CD4-positive, alpha-beta T cell treated with Interferon gamma for 1 hour (primary cell): ENCODE data around the gene CASTOR2.
"Not testable (repeated sequence)": the region's sequence is repeated elsewhere in the genome, so short reads cannot be mapped to it uniquely, and the experiment has no call there.

Source experiments
- DNase-seq: peaks from one replicate; pipeline ENCODE4 v3.0.0-alpha.2; 2020

The CASTOR2 gene

DNA sequence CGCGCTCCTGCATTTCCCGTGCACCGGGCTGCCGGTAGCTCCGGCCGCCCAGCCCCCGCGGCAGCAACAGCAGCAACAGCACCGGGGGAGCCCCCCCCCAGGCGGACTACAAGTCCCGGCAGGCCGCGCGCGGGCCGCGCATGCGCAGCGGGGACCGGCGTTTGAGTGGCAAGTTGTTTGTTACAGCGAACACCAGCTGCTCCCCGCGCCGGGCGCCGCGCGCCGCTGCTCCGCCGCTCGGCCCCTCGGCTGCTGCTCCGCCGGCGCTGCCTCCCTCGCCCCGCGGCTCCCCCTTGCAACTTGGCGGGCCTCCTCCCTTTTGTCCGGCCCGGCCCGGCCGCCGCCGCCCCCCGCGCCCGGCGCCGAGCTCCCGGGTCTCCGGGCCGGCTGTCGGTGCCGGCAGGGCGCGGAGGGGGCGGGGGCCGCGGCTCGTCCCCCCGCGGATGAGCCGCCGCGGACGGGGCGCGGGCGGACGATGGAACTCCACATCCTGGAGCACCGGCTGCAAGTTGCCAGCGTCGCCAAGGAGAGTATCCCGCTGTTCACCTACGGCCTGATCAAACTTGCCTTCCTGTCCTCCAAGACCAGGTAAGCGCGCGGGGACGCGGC lies at the start of gene CASTOR2:
Gene CASTOR2 (plus strand): TSS at position 195 of the 609 bp plus-strand sequence. CDS start 281 bp downstream, at position 476.
- peak; percentile 86 for DNase-seq

GRCh38 chr7:74922321-74922890 lies 42.1 kb upstream of the CASTOR2 start:
- DNase-seq: not testable (repeated sequence)

GRCh38 chr7:74923644-74924043 lies 40.9 kb upstream of the CASTOR2 start:
- not testable (repeated sequence) for DNase-seq

GRCh38 chr7:74926968-74927367 lies 37.5 kb upstream of the CASTOR2 start:
- DNase-seq: not testable (repeated sequence)

GRCh38 chr7:74931563-74932328 lies 32.8 kb upstream of the CASTOR2 start:
- not testable (repeated sequence) for DNase-seq

DNA sequence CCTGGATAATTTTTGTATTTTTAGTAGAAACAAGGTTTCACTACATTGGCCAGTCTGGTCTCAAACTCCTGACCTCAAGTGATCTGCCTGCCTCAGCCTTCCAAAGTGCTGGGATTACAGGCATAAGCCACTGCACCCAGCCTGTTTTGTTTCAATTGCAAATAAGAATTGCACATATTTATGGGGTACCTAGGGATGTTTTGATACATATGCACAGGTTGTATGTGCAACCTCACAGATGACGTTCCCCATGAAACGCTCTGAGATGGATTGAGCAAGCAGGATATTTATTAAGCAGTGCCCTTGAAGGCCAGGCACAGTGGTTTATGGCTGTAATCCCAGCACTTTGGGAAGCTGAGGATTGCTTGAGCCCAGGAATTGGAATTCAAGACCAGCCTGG lies 25.1 kb upstream of the CASTOR2 start:
- not testable (repeated sequence) for DNase-seq

DNA sequence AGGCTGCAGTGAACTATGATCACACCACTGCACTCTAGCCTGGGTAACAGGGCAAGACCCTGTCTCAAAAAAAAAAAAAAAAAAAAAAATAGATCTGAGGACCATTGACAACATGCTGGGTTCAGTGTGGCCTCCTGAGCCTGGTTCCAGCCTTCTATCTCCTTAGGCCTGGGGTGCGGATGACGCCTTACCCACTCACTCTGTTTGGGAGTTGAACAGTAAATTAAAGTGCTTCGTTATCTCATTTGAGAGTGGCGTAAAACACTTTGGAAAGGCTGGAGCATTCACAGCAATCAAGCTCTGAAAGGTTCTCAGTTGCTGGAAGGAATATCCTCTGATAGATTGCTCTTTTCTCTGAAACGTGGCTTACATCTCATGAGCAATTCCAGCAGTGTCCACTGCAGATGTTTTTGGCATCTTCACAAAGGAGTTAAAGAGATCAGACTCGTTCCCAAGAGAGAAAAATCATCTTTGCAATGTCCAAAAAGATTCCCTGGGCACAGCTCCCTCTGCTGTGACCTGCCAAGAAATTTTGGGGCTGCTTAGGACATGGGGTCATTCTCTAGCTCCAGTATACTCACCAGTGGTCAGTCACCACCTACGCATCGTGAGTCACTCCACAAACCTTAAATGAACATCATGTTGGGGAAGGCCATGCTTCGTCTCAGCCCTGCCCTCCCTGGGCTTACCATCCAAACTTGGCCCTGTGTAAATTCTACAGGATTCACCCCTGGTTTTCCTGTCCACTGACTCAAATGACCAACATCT lies 23.0 kb upstream of the CASTOR2 start:
- not testable (repeated sequence) for DNase-seq

GRCh38 chr7:74943923-74944322 lies 20.6 kb upstream of the CASTOR2 start:
- DNase-seq: not testable (repeated sequence)

GRCh38 chr7:74947741-74948140 lies 16.8 kb upstream of the CASTOR2 start:
- not testable (repeated sequence) for DNase-seq

DNA sequence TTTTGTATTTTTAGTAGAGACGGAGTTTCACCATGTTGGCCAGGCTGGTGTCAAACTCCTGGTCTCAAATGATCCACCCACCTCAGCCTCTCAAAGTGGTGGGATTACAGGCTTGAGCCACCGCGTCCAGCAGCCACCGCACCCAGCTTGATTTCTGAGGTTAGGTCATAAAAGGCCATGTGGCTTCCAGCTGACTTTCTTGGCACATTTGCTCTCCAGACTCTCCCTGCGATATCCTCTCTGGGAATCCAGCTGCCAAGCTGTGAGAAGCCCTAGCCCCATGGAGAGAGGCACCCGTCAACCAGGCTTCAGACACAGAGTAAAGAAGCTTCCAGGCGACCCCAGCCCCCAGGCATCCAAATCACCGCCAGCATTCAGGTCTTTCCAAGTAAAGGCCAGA lies 10.7 kb upstream of the CASTOR2 start:
- not testable (repeated sequence) for DNase-seq

DNA sequence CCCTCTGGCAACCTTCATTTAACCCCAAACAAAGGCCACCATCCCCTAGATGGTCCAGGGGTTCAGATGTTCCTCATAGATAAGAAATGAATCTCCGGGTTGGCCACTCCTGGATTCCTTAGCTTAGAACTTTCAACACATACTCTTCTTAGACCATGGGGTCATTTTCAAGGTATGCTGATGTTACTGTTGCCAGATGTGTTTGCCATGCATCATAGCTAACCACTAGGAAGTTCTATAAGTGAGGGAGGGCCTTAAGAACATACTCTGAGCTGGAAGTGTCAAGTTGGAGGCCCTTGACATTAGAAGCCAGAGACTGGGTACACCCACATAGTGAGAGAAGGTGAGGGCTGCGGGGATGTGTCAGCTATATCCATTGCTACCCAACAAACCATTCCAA lies 6.2 kb upstream of the CASTOR2 start:
- DNase-seq: not testable (repeated sequence)

- DNase-seq: not testable (repeated sequence)
Measured at GRCh38 chr7:74963704-74964510, 598 bp upstream of the CASTOR2 start.

DNA sequence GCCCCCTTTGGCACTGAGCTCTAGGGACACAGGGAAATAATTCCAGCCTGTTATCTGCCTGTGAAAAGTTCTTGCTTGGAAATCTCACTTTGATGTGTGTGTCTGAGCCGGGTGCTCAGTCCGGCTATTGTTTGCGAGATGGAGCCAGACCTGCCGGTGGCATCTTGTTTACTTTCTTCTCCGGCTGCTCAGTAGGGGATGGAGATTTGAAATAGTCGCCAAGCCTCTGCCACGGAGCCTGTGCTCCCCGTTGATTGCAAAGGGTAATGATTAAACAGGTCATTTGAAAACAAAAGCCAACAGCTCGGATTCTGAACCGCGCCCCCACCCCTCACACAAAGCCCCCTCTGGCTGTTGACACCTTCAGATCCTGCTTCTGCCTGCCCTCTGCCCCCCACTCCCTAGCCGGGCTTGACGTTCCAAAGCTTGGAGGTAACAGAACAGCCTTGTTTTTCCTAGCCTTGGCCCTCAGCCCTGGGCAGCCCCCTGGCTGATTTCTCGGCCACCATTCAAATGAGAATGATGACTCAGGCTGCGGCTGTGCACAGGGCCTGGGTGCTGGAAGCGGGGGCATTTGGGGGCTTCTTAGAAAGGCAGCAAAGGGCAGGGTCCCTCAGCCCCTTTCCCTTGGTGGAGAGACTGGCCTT lies 1.8 kb downstream of the CASTOR2 start:
- not testable (repeated sequence) for DNase-seq

DNA sequence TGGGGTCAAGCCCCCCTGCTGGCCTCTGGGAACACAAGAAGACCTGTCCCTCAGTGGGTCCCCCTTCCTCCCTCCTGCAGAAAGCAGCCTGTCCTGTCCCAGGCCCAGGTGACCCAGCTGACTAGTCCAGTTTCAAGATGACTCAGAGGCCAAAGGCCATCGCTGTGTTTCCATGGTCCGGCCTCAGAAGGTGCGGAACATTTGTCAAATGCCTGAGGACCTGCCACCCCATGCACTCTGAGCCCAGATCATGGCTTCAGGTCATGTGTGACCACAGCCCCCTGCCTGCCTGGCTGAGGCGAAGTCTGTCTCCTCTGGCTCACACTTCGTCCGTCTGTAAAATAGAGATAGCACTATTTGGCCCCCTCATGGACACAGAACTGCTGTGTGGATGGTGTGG lies 2.4 kb downstream of the CASTOR2 start:
- DNase-seq: not testable (repeated sequence)

- DNase-seq: not testable (repeated sequence)
Measured at GRCh38 chr7:74971431-74971830, 6.9 kb downstream of the CASTOR2 start.

- DNase-seq: not testable (repeated sequence)
Measured at GRCh38 chr7:74972377-74972776, 7.9 kb downstream of the CASTOR2 start.

- DNase-seq: not testable (repeated sequence)
Measured at GRCh38 chr7:74975959-74976358, 11.5 kb downstream of the CASTOR2 start.

GRCh38 chr7:74977523-74977922 lies 13.0 kb downstream of the CASTOR2 start:
- not testable (repeated sequence) for DNase-seq

DNA sequence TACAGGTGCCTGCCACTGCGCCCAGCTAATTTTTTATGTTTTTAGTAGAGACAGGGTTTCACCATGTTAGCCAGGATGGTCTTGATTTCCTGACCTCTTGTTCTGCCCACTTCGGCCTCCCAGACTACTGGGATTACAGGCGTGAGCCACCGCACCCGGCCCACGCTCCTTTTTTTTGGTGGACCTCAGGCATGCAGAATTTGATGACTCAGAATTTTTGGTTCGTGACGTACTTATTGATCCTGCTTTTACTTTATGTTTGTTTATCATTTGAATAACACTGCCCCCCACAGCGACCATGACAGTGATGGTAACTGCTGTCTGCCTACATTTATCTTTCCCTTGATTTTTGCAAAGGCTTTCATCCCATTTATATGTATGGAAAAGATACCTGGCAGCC lies 23.9 kb downstream of the CASTOR2 start:
- DNase-seq: not testable (repeated sequence)

- no peak for DNase-seq
Measured at GRCh38 chr7:74993121-74993520, 28.6 kb downstream of the CASTOR2 start.

DNA sequence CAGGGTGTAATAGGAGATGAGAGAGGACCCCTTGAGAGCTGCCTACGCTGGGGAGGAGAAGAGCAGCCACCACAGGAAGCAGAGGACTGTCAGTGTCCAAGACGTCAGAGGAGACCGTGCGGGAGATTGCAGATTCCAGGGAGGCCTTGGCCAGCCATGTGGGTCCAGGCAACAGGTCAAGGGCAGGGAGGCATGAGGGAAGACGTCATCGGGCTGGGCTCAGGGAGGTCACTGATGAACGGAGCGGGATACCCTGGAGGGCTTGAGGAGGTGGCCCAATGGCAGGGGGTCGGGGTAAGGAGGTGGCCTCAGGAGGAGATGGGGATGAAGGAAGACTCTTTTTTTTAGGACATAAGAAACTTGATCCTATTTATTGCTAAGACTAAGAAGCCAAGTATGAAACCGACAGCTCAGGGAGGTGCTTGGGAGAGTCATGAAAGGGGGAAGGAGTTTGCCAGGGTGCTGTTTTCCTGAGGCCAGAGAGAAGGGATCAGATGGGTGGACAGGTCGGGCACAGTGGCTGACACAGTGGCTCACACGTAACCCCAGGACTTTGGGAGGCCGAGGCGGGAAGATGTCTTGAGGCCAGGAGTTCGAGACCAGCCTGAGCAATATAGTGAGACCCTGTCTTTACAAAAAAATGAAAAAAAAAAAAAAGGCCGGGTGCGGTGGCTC lies 30.5 kb downstream of the CASTOR2 start:
- DNase-seq: not testable (repeated sequence)
